Activated CD4-positive, alpha-beta T cell treated with anti-CD3 and anti-CD28 coated beads, Interleukin-2, Interleukin-4, amounts not matched to agents 100 ng/mL and 50 ng/mL, durations not matched to agents 16 hours and 8 hours (primary cell): Measurements from ENCODE around the gene STK25.
"Not testable (repeated sequence)": the region's sequence is repeated elsewhere in the genome, so short reads cannot be mapped to it uniquely, and the experiment has no call there.

Experiments
- DNase-seq: peaks from one replicate; pipeline ENCODE4 v3.0.0-alpha.2; 2020; ENCODE audit warnings: low spot score

The STK25 gene

DNA sequence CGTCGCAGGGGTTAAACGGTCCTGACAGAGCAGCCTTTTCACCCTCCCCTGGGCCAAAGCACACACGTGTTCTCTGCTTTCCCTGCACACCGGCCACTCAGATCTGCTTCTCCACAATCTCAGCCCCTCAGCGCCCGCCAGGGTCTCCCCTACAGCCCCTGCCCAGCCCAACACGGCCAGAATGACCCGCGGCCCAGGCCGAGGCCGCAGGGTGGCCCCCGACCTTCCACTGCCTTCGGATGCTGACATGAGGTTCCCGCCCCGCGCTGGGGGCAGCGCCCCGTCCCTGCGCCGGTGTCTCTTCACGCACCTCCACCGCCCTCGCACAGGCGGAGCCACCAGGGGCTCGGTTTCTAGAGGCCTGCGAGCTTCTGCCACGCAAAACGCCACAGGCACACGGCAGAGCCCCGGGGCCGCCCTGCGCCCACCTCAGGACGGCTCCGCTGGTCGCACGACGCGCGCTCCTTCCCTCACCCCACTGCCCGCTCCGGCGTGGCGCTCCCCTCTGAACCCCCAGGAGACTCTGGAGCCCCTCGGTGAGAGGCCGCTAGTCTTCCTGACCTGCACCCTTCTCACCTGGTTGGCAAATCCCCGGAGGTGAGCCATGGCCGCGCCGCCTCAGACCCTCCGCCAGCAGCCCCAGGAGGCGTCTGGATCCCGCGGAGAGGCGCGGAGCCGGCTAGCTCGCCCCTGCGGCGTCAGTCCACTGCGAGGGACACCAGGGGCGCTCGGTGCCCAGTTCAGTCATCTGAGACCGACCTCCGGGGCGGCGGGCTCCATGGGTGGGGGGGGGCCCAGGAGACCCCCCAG lies 749 bp downstream of the STK25 start:
- peak; percentile 31 for DNase-seq

- no peak for DNase-seq
Observed at GRCh38 chr2:241506793-241507429, 1.5 kb downstream of the STK25 start.

GRCh38 chr2:241506317-241506716 lies 2.1 kb downstream of the STK25 start:
- not testable (repeated sequence) for DNase-seq

DNA sequence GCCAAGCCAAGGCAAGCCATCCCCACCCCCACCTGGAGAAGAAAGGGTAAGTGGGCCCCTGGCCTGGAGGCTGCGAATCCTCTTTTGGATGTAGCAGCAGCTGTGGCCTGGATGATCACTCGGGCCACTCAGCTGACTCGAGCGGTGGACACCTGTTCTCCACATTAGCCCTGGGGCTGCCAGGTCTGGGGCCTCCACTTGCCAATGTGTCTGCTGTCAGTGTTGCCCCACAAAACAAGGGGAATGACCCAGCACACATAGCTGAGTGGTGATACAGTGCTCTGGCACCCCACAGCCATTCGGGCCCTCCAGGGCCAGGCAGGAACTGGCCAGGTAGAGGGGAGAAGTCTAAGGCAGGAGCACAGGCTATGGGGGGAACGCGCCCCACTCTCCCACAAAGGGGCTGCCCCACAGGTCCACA lies 2.6 kb downstream of the STK25 start:
- no peak for DNase-seq

GRCh38 chr2:241505086-241505780 lies 3.2 kb downstream of the STK25 start:
- DNase-seq: no peak

DNA sequence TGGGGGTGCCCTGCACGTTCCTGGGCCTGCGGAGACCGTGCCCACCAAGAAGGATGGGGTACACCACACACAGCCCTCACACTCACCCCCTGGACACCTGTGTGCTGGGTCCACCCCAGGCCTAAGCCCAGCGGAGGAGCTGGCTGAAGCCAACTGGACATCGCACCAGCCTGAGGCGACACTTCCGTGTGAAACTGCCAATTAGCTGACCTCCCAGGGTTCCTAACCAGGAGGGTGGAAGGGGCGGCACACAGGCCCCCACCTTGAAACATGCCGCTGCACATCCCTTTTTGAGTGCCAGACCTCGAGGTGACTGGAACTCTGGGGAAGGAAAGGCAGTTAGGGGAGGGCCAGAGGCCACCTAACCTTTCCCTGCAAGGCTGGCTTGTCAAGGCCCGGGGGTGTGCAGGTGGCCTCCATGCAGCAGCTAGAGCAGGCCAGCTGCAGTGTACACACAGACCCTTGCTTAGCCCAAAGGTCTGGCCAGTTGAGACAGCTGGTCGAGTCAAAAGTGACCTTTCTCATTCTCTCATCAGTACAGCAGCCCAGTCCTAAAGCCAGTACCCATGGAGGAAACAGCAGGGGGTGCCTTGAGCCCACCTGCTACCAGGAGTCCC lies 4.5 kb downstream of the STK25 start:
- DNase-seq: no peak

GRCh38 chr2:241502281-241502680 lies 6.1 kb downstream of the STK25 start:
- DNase-seq: no peak

GRCh38 chr2:241501551-241501950 lies 6.8 kb downstream of the STK25 start:
- no peak for DNase-seq

DNA sequence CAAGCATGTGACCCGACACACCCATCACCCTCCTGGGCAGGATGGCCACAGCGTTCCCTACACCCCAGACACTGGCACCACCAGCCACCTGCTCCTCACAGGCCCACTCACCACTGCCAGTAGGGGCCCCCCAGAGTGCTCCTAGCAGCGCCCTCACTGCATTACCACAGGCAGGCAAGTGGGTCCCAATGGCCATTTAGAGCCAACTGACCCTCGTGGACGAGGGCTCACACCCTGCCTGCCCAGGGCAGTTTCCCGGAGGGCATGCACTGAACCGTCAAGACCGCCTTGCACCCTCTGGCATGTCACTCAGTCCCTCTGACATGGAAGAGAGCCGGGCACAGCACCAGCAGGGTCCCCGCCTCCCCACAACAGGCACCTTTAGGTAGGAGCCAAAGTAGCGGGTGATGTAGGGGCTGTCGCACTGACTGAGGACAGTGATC lies 7.3 kb downstream of the STK25 start:
- no peak for DNase-seq

DNA sequence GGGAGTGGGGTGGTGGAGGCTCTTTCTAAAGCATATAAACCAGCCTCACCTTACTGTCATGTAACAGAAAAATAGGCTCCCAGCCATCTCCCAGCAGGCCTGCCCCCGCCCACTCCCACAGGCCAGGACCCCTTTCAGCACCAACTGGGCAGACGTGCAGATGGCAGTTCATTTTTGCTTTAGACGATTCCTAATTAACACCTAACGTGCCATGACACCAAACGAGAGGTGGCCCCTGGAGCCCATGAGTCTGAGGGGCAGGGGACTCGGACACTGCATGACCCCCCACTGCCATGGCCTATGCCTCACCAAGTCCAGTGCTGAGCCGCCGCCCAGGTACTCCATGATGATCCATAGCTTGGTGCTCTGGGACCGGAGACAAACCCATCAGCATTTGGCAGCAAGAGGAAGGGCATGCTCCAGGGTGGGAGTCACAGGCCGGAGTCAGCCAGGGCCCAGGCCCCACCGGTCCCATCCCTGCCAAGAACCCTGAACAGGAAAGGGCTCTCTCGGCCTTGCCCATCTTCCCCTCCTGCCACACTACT lies 7.9 kb downstream of the STK25 start:
- no peak for DNase-seq

GRCh38 chr2:241500016-241500415 lies 8.4 kb downstream of the STK25 start:
- no peak for DNase-seq

DNA sequence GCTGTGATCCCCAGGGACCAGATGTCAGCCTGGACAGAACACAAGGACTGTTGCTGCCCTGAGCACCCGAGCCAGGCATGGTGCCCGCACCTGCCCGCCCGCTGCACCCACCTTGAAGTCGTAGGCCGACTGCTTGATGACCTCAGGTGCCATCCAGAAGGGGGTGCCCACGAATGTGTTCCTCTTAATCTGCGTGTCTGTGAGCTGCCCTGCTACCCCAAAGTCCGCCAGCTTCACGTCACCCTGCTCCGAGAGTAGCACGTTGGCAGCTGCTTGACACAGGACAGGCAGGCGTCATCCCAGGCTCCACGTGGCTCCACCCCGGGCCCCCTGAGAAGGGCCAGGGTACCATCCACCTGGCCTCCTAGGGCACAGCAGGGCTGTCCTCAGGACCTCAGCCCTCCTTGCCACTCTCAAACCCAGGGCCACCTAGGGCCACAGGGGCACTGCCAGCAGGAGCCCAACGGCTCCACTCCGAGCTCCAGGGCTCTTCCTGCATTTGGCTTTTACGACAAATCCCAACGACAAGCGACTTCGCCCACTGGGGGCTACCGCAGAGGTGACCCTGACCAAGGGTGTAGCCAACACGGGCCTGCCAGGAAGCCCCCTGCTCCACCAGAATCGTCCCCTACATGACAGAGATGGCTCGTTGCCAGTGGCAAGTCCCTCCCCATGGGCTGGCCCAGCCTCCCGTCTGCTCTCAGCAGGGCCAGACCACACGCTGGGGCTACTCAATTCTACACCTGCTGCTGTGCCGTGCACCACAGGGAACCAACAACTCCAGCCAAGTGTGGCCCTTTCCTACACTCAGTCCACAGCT lies 9.0 kb downstream of the STK25 start:
- no peak for DNase-seq

- DNase-seq: no peak
Observed at GRCh38 chr2:241498115-241499070, 10.0 kb downstream of the STK25 start.

- no peak for DNase-seq
Observed at GRCh38 chr2:241496904-241497877, 11.2 kb downstream of the STK25 start.

DNA sequence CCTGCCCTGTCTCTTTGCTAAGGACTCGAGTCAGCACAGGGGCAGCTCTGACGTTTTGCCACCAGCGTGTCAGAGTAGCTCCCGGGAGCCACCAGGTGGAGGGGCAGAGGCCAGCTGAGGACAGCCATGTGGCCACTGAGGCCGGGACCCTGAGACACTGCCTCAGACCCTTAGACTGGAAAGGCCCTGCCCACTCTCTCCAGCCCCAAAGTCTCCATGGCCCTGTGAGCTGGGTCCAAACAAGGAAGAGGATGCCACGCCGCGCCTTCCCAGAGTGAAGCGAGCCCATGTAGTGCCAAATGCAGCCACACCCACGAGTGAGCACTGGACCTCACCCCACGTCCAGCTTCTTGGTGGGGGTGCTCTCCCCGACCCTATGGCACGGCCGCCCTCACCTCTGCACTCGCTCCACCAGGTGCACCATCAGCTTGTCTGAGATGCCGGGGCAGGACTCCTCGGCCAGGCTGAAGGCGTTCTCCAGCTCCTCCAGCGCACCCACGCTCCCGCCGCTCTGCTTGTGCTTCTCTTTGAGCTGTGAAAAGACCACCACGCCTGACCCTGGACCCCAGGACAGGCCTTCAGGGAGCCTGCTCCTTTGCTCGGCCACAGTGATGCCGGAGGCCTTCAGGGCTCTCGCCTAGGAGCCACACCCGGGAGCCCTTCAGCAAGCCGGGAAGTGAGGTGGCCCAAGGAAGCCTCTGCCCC lies 12.2 kb downstream of the STK25 start:
- no peak for DNase-seq

- no peak for DNase-seq
Observed at GRCh38 chr2:241495172-241496002, 13.0 kb downstream of the STK25 start.

DNA sequence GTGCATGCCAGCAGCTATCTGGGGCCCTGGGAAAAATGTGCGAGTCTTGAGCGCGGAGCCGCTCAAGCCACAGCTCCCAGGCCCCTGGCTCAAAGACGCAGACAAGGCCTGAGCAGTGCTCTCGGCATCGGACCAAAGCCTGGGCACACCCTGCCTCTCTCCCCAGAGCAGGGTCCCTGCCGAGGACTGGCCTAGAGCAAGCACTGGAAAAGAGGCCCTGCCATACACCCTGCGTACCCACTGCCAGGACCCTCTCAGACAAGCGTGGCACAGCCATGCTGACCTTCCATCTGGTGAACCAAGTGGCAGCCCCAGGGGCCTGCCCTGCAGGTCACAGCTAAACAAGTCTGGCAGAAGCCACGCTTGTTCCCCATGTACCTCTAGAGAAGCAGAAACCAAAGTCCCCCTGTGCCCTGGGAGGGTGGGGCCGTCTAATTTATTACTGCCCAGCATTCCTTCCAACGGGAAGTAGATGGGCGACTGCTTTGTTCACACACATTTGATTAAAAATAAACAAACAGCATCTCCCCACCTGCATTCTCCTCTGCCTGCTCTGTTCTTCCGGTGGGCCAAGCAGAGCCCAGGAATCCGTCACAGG lies 14.0 kb downstream of the STK25 start:
- no peak for DNase-seq
